SK-N-SH treated with all-trans-retinoic acid at 6 μM for 48 hours (cell line): ENCODE results near the gene GALNTL6.

Experiments
- ISL1 ChIP-seq: fragments of 250-450 bp; sonication (Bioruptor Pico); IDR thresholded peaks from 2 replicates; pipeline ENCODE4 v2.1.2; 2022; ENCODE audit warnings: mild to moderate bottlenecking, moderate library complexity
- SNAI2 ChIP-seq: fragments of 250-450 bp; sonication (Bioruptor Pico); IDR thresholded peaks from 2 replicates; pipeline ENCODE4 v1.5.0; 2020; ENCODE audit warnings: mild to moderate bottlenecking, moderate library complexity
- ZFP3 ChIP-seq: fragments of 250-450 bp; sonication (Bioruptor Pico); IDR thresholded peaks from 2 replicates; pipeline ENCODE4 v1.5.0; 2020; ENCODE audit warnings: mild to moderate bottlenecking, moderate library complexity
- ZFP30 ChIP-seq: fragments of 450-650 bp; formaldehyde crosslinking; IDR thresholded peaks from 2 replicates; pipeline ENCODE4 v1.5.0; 2022; ENCODE audit warnings: mild to moderate bottlenecking, moderate library complexity
- ZNF70 ChIP-seq: fragments of 450-650 bp; formaldehyde crosslinking; IDR thresholded peaks from 2 replicates; pipeline ENCODE4 v1.5.0; 2020; ENCODE audit warnings: mild to moderate bottlenecking, moderate library complexity

- TF ChIP-seq ISL1 (CRISPR knock-in tag) (no peak), ZFP30 (CRISPR knock-in tag) (no peak), SNAI2 (no peak), ZNF70 (CRISPR knock-in tag) (no peak), ZFP3 (CRISPR knock-in tag) (no peak)
Measured at GRCh38 chr4:172656055-172656454, 842.9 kb downstream of the GALNTL6 start.
